Uterus (tissue), 2 donors: Measurements from ENCODE around the gene UXT.

Experiments used
- CTCF ChIP-seq, 4 experiments: fragments of 200-600 bp in 2 of 4; fragments of 450-650 bp in 2 of 4; sonication (generic) in 2 of 4; IDR thresholded peaks; one replicate each; pipeline ENCODE4 v1.5.1; 2016 to 2019; ENCODE audit warnings: antibody characterized with exemption in 4 of 4, mild to moderate bottlenecking in 2 of 4, moderate library complexity in 1 of 4
- POLR2A ChIP-seq, 2 donors: fragments of 450-650 bp; IDR thresholded peaks; one replicate each; pipeline ENCODE4 v1.6.1; 2016; ENCODE audit warnings: antibody characterized with exemption in 2 of 2, mild to moderate bottlenecking in 1 of 2, moderate library complexity in 1 of 2

GRCh38 chrX:47632666-47633065 is 26.3 kb downstream of the UXT start:
- TF ChIP-seq CTCF (IDR thresholded peaks at IDR 0.05) (no peak), POLR2A (IDR thresholded peaks at IDR 0.05) (no peak)
